Karpas-422 (cell line): ENCODE results near the gene TAS2R31. TPM values are rescaled to one million over a fixed set of nuclear protein-coding genes. Genes with fewer than 3 reads are reported as not detected.

ENCODE experiments used
- DNase-seq: peaks from one replicate; pipeline ENCODE4 v3.0.0-alpha.2; 2015
- H2AFZ ChIP-seq: fragments of 200-600 bp; sonication (generic); 2 replicates; pipeline ENCODE4 v1.6.1; 2014; ENCODE audit warnings: antibody characterized with exemption, low read length, mixed read lengths
- H3K27ac ChIP-seq: fragments of 200-600 bp; sonication (generic); 2 replicates; pipeline ENCODE4 v1.5.1; 2014; ENCODE audit warnings: mild to moderate bottlenecking, low read length, moderate library complexity
- H3K27me3 ChIP-seq: fragments of 200-600 bp; sonication (generic); 2 replicates; pipeline ENCODE4 v1.6.1; 2014; ENCODE audit warnings: low read length, mixed read lengths
- H3K36me3 ChIP-seq: fragments of 200-600 bp; sonication (generic); 2 replicates; pipeline ENCODE4 v1.6.1; 2014; ENCODE audit warnings: low read length, mixed read lengths; ENCODE audit not compliant: insufficient read depth
- H3K4me1 ChIP-seq: fragments of 200-600 bp; sonication (generic); 2 replicates; pipeline ENCODE4 v1.6.1; 2014; ENCODE audit warnings: mild to moderate bottlenecking, low read length, mixed read lengths
- H3K4me2 ChIP-seq: fragments of 200-600 bp; sonication (generic); 2 replicates; pipeline ENCODE4 v1.6.1; 2014; ENCODE audit warnings: low read length, low read depth, mild to moderate bottlenecking; ENCODE audit not compliant: poor library complexity, severe bottlenecking
- H3K4me3 ChIP-seq: fragments of 200-600 bp; sonication (generic); 2 replicates; pipeline ENCODE4 v1.5.1; 2014; ENCODE audit warnings: mild to moderate bottlenecking, antibody characterized with exemption, low read length, mixed read lengths
- H3K79me2 ChIP-seq: fragments of 200-600 bp; sonication (generic); 2 replicates; pipeline ENCODE4 v1.6.1; 2014; ENCODE audit warnings: mild to moderate bottlenecking, low read length, mixed read lengths
- H3K9ac ChIP-seq: fragments of 200-600 bp; sonication (generic); 2 replicates; pipeline ENCODE4 v1.6.0; 2014; ENCODE audit warnings: low read length
- H3K9me2 ChIP-seq: fragments of 200-600 bp; sonication (generic), shearing (Covaris generic); replicated peaks from 2 replicates; pipeline ENCODE4 v1.6.0; 2014; ENCODE audit warnings: mild to moderate bottlenecking, low read length, moderate library complexity; ENCODE audit not compliant: insufficient read depth
- H3K9me3 ChIP-seq: fragments of 300-700, 200-600 bp; sonication (generic); 2 replicates; pipeline ENCODE4 v1.6.1; 2014; ENCODE audit warnings: low read length, mixed read lengths
- H4K20me1 ChIP-seq: fragments of 200-600 bp; sonication (generic); 2 replicates; pipeline ENCODE4 v1.6.1; 2014; ENCODE audit warnings: mild to moderate bottlenecking, antibody characterized with exemption, low read length, low read depth; ENCODE audit not compliant: insufficient read depth
- total RNA-seq: library from RNA; depleted of rRNA; stranded (reverse); fragments of >200 nt; shearing (Covaris generic); gene quantifications from 2 replicates; pipeline ENCODE4 v1.2.3, GENCODE V29; 2014; ENCODE audit warnings: low replicate concordance

TAS2R31 gene
- total RNA-seq, 1 experiment from 2014 or later = 18.0 TPM

DNA sequence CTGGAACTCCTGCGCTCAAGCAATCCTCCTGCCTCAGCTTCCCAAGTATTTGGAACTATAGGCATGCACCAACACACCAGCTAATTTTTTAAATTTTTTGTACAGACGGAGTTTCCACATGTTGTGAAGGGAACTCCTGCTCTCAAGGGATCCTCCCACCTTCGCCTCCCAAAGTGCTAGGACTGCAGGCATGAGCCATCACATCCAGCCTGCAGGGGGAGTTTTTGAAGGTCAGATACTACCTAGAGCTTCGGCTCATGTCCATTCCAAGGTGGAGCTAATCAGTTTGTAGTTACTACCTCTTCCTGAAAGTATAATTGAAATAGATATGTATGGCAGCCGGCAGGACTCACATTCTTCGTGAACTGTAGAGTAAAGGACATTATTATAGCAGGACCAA, 5.1 kb downstream of the TAS2R31 start:
- no peaks in the 10 kb centered on the region for H3K9me3 ChIP-seq
- no peak overlapping the region for H2AFZ ChIP-seq
- no peak for DNase-seq
- no peaks in the 10 kb centered on the region for H3K9me2 ChIP-seq
- H3K27me3 ChIP-seq = no peaks in the 10 kb centered on the region
- H4K20me1 ChIP-seq = no peaks in the 10 kb centered on the region
- H3K79me2 ChIP-seq = peaks cover 39% of the 10 kb centered on the region
- no peak overlapping the region for H3K4me3 ChIP-seq
- no peaks in the 10 kb centered on the region for H3K4me1 ChIP-seq
- H3K9ac ChIP-seq = no peak overlapping the region
- H3K4me2 ChIP-seq = no peak overlapping the region
- H3K27ac ChIP-seq = no peak overlapping the region
- no peaks in the 10 kb centered on the region; the same call in 1 of the 2 replicates for H3K36me3 ChIP-seq

GRCh38 chr12:11023387-11023786, 7.8 kb downstream of the TAS2R31 start:
- Histone ChIP-seq H3K4me1 (no peaks in the 10 kb centered on the region), H3K27ac (no peak overlapping the region), H3K9me2 (no peaks in the 10 kb centered on the region), H3K9ac (no peak overlapping the region), H2AFZ (no peak overlapping the region), H3K4me2 (no peak overlapping the region), H3K4me3 (no peak overlapping the region), H3K9me3 (no peaks in the 10 kb centered on the region), H3K36me3 (no peaks in the 10 kb centered on the region; the same call in 1 of the 2 replicates), H4K20me1 (no peaks in the 10 kb centered on the region), H3K27me3 (no peaks in the 10 kb centered on the region), H3K79me2 (peaks cover 44% of the 10 kb centered on the region)
- DNase-seq = no peak

DNA sequence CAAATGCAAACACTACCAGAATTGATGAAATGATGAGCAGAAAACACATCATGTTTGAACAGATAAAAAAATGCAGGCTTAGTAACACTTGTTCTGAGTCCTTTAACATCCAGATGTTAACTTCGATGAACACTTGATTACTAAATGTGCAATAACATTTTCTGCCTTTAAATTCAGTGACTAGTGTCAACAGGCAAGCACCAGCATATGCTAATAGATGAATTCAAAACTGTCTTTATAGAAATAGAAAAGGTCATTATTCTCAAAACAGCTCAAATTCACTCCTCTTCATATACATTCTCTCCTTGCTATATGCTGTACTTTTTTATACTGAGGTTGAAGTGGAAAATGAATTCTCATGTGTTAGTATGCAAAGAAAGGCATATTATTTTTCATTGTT, 8.7 kb downstream of the TAS2R31 start, which contains the start of gene TAS2R19:
Gene TAS2R19, minus strand, starts transcription at position 101 of the 400 bp plus-strand sequence. Its CDS starts 49 bp downstream, at position 52.
- no peak within 1 kb of the TSS for H2AFZ ChIP-seq
- no peaks in the 10 kb centered on the region for H3K27me3 ChIP-seq
- H3K4me2 ChIP-seq = no peak within 1 kb of the TSS
- H3K4me1 ChIP-seq = no peaks in the 10 kb centered on the region
- no peak for DNase-seq
- no peak within 1 kb of the TSS for H3K27ac ChIP-seq
- H4K20me1 ChIP-seq = no peaks in the 10 kb centered on the region
- no peak within 1 kb of the TSS for H3K9ac ChIP-seq
- H3K4me3 ChIP-seq = no peak within 1 kb of the TSS
- no peaks in the 10 kb centered on the region for H3K9me3 ChIP-seq
- H3K79me2 ChIP-seq = peaks cover 41% of the 10 kb centered on the region
- no peaks in the 10 kb centered on the region for H3K9me2 ChIP-seq
- no peaks in the 10 kb centered on the region; the same call in 1 of the 2 replicates for H3K36me3 ChIP-seq

DNA sequence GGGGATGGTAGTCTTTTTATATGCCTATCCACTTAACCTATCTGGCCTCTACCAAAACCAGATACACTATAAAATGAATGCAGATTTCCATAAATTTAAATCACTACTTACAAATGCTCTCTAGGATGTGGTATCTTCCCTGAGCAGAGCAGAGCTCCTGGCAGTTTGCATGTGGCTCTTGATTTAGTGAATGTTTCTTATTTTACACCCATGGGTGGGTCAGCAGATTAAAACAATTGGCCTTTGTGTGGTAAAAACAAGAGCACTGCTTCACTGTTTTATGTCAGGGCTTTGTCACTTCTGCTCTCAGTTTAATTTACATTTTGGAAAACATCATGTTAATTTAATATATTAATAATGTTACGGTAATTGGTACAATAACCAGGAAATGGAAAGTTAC, 14.3 kb downstream of the TAS2R31 start:
- peaks cover 37% of the 10 kb centered on the region for H3K79me2 ChIP-seq
- H3K9me2 ChIP-seq = no peaks in the 10 kb centered on the region
- no peak for DNase-seq
- no peaks in the 10 kb centered on the region for H3K9me3 ChIP-seq
- no peaks in the 10 kb centered on the region for H3K4me1 ChIP-seq
- H2AFZ ChIP-seq = no peak overlapping the region
- H3K27ac ChIP-seq = no peak overlapping the region
- no peak overlapping the region for H3K9ac ChIP-seq
- no peak overlapping the region for H3K4me2 ChIP-seq
- H3K27me3 ChIP-seq = no peaks in the 10 kb centered on the region
- no peak overlapping the region for H3K4me3 ChIP-seq
- no peaks in the 10 kb centered on the region for H3K36me3 ChIP-seq
- H4K20me1 ChIP-seq = no peaks in the 10 kb centered on the region

DNA sequence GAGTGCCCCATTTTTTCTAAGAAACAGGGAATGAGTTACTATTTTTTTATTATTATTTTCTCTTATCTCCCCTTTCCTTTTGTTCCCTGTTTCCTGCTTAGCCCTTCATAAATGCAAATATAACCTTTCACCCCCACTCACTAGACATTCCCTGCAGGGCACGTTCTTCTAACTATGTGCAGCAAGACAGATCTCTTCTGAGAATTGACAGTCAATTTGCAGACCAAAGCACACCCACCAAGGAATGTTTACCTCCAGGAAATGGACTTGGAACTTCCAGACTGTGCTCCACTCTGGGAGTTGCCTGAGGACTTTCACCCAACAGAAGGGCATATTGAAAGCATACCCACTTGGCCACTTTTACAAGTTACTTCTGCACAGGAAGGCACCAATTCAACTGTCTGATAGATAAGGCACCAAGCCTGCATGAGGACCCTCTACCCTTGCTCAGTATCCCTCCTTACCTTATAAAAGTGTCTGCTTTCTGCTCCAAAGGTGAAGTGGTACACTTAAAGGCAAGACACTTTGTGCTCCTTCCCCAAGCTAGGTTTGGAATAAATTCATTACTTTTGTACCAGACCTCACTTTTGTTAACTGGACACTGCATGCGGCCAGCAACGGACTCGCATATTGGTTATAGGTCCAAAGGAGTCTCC, 15.3 kb downstream of the TAS2R31 start:
- no peaks in the 10 kb centered on the region for H3K9me2 ChIP-seq
- no peak overlapping the region for H3K4me2 ChIP-seq

GRCh38 chr12:11014234-11014633, 17.0 kb downstream of the TAS2R31 start:
- H3K9me3 ChIP-seq = no peaks in the 10 kb centered on the region
- no peaks in the 10 kb centered on the region for H3K36me3 ChIP-seq
- no peak for DNase-seq
- no peak overlapping the region for H3K9ac ChIP-seq
- H3K27me3 ChIP-seq = no peaks in the 10 kb centered on the region
- no peak overlapping the region for H3K4me2 ChIP-seq
- peaks cover 6% of the 10 kb centered on the region; the same call in 1 of the 2 replicates for H3K4me1 ChIP-seq
- H4K20me1 ChIP-seq = no peaks in the 10 kb centered on the region
- H3K79me2 ChIP-seq = peaks cover 26% of the 10 kb centered on the region
- no peak overlapping the region for H3K27ac ChIP-seq
- no peak overlapping the region for H3K4me3 ChIP-seq
- no peaks in the 10 kb centered on the region for H3K9me2 ChIP-seq
- no peak overlapping the region for H2AFZ ChIP-seq

More for the DNA sequence above, 15.3 kb downstream of the TAS2R31 start:
- Histone ChIP-seq H3K9me3 (no peaks in the 10 kb centered on the region), H3K9ac (no peak overlapping the region), H4K20me1 (no peaks in the 10 kb centered on the region), H3K4me1 (peaks cover 4% of the 10 kb centered on the region; the same call in 1 of the 2 replicates), H2AFZ (no peak overlapping the region), H3K36me3 (no peaks in the 10 kb centered on the region), H3K27me3 (no peaks in the 10 kb centered on the region), H3K27ac (no peak overlapping the region), H3K4me3 (no peak overlapping the region), H3K79me2 (peaks cover 35% of the 10 kb centered on the region)
- no peak for DNase-seq

DNA sequence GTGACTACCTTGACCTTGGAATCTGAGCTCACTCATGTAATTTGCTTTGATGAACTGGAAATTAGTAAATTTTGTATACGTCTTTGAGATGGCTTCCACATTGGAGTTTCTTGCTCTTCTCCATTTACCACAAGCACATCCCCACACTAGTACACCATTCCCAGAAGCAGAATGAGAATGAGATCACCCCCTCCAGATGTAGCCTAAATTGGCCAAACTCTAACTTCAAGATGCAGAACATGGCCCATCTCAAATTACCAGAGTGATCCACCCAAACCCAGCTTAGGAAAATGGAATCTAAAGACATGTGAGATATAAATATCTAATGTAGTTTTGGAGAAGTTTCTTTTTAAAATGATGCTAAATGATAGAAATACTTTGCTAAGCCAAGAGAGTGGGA, 23.6 kb downstream of the TAS2R31 start:
- H3K9ac ChIP-seq = no peak overlapping the region
- H3K27ac ChIP-seq = no peak overlapping the region
- DNase-seq = no peak
- no peaks in the 10 kb centered on the region for H3K36me3 ChIP-seq
- H3K4me2 ChIP-seq = no peak overlapping the region
- H4K20me1 ChIP-seq = no peaks in the 10 kb centered on the region
- peaks cover 6% of the 10 kb centered on the region; the same call in 1 of the 2 replicates for H3K4me1 ChIP-seq
- H3K4me3 ChIP-seq = no peak overlapping the region
- H3K79me2 ChIP-seq = peaks cover 14% of the 10 kb centered on the region
- H2AFZ ChIP-seq = no peak overlapping the region
- H3K9me2 ChIP-seq = no peaks in the 10 kb centered on the region
- no peaks in the 10 kb centered on the region for H3K9me3 ChIP-seq
- no peaks in the 10 kb centered on the region for H3K27me3 ChIP-seq

GRCh38 chr12:10998204-10998603, 33.0 kb downstream of the TAS2R31 start, which contains the start of gene TAS2R20:
TAS2R20 (minus strand) TSS chr12:10998304; CDS start chr12:10997875, 429 bp downstream.
- Histone ChIP-seq H3K27me3 (no peaks in the 10 kb centered on the region), H2AFZ (no peak within 1 kb of the TSS), H3K9me3 (no peaks in the 10 kb centered on the region), H3K9ac (no peak within 1 kb of the TSS), H4K20me1 (no peaks in the 10 kb centered on the region), H3K79me2 (peaks cover 14% of the 10 kb centered on the region), H3K36me3 (no peaks in the 10 kb centered on the region), H3K27ac (no peak within 1 kb of the TSS), H3K9me2 (no peaks in the 10 kb centered on the region), H3K4me2 (no peak within 1 kb of the TSS), H3K4me1 (no peaks in the 10 kb centered on the region), H3K4me3 (no peak within 1 kb of the TSS)
- no peak for DNase-seq
